Transverse colon (tissue), 4 donors: Measurements from ENCODE around the gene SWT1.
"Not testable (repeated sequence)": the region's sequence is repeated elsewhere in the genome, so short reads cannot be mapped to it uniquely, and the experiment has no call there.

Experiments
- CTCF ChIP-seq, 5 experiments: fragments of 200-600 bp in 3 of 5; fragments of 450-650 bp in 2 of 5; sonication (generic) in 3 of 5; IDR thresholded peaks; 1 replicate in 2 of 5; 2 replicates in 3 of 5; pipeline ENCODE4 v1.5.1; 2016 to 2017; ENCODE audit warnings: antibody characterized with exemption in 5 of 5, inconsistent platforms in 3 of 5, mild to moderate bottlenecking in 2 of 5, moderate library complexity in 1 of 5
- EP300 ChIP-seq: sonication (generic); formaldehyde crosslinking; IDR thresholded peaks from one replicate; pipeline ENCODE4 v1.6.1; 2017; ENCODE audit warnings: antibody characterized with exemption, low read depth
- POLR2A ChIP-seq: fragments of 450-650 bp; IDR thresholded peaks from one replicate; pipeline ENCODE4 v1.6.1; 2016; ENCODE audit warnings: antibody characterized with exemption, mild to moderate bottlenecking, moderate library complexity
- POLR2AphosphoS5 ChIP-seq, 3 donors: sonication (generic); formaldehyde crosslinking; IDR thresholded peaks; one replicate each; pipeline ENCODE4 v1.6.1; 2016; ENCODE audit warnings: antibody characterized with exemption in 3 of 3

GRCh38 chr1:185321104-185321503 lies 164.1 kb downstream of the SWT1 start:
- TF ChIP-seq CTCF (IDR thresholded peaks at IDR 0.05); POLR2AphosphoS5 (IDR thresholded peaks at IDR 0.05); POLR2A; EP300: not testable (repeated sequence)
